HG03520 (cell line): Measurements from ENCODE around the gene GRIN2A.

Experiments
- ATAC-seq: cut with Tn5 transposase; IDR thresholded peaks from one replicate; pipeline ENCODE4 v1.9.1; 2021; ENCODE audit warnings: mild to moderate bottlenecking, moderate library complexity; ENCODE audit not compliant: unreplicated experiment

The GRIN2A gene

DNA sequence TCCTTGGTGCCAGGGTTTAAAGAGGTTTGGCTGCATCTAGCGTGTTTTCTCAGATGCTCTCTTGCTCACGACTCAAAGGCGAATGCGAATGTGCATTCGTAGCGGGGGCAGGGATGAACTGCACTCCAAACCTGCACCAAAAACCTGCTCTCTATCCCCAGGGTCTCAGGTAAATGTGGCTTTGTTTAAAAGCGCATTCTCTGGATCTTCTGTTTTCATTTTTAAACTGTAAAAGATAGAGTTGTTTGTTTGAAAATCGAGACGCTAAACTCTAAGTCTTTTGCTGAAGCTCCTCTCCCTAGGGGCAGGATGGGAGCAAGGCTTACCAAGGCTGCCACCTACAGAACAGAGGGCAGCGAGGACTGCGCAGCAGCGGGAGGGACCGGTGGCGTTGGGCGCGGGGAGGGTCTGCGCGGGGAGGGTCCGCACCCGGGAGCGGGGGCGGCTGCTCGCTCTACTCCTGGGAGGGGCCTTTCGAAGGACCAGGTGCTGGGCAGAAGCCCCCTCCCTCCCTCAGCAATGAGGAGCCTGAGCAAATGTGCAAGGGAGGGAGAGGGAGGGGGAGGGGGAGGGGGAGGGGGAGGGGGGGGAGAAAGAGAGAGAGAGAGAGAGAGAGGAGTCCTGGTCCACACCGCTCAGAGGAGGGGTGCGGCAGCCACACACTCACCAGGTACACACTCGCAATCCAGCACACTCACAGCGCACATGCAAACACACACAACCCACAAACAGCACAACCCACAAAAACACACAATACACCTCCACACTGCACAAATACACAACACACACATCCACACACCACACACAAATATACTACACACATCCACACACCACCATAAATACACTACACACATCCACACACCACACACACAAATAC is 142.8 kb downstream of the GRIN2A start:
- no peak for ATAC-seq

DNA sequence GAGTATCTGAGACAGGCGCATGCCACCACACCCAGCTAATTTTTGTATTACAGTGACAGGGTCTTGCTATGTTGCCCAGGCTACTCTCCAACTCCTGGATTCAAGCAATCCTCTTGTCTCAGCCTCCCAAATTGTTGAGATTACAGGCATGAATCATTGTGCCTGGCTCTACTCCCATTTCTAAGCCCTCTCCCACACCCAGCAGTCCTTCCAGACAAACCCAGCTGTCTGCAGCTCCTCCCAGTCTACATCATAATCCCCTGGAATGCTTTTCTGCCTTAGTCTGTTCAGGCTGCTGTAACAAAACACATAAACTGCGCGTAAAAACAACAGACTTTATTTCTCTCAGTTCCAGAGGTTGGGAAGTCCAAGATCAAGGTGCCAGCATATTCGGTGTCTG is 144.5 kb downstream of the GRIN2A start:
- no peak for ATAC-seq

DNA sequence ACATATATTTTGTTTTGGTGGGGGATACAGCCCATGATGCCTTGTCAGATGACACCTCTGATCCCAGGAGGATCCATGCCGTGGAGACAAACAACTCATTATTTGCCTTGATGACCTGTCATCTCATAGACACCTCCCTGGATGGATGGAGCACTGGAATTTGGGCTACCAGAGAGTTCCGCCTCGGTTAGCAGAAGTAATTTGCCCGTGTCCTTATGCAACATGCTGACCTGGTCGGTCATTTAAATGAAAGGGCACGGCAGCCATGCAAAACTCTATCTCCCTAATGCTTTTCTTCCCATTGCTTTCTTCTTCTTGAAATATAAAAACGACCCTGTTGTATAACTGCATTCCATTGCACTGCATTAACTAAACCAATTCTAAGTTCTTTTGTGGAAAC is 145.3 kb downstream of the GRIN2A start:
- ATAC-seq, result no peak

DNA sequence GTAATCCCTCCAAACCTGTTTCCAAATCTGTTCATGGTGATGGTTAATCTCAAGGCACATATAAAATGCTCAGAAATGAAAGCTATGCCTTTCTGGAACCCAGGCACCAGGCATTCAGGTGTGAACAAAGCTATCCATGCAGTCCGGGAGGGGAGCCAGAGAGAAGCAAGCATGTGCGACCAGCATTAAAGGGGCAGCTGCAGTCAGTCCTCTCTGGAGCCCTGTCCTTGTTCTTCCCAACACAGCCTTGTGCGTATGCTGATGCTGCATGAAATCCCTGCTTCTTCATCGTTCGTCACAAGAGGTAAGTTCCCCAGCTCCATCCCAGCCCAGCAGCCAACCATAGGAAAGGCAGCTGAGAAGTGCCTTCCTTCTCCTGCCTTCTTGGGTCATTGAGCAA is 148.7 kb downstream of the GRIN2A start:
- ATAC-seq, result no peak

DNA sequence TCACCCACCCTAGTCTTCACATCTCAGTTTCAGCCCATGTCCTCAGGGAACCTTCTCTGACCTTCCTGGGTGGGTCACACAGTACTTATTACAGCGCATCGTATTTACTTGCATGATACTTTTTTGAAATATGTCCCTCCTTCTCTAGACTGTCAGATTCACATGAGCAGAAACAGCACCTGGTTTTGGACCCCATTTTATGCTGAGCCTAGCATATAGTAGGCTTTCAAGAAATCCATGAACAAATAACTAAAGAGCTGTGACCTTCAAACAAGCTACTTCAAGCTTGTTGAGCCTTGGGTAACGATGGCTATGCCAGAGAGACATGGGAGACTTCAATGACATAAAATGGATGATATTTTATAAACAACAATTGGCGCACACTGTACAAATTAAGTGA is 150.3 kb downstream of the GRIN2A start:
- ATAC-seq, result no peak

DNA sequence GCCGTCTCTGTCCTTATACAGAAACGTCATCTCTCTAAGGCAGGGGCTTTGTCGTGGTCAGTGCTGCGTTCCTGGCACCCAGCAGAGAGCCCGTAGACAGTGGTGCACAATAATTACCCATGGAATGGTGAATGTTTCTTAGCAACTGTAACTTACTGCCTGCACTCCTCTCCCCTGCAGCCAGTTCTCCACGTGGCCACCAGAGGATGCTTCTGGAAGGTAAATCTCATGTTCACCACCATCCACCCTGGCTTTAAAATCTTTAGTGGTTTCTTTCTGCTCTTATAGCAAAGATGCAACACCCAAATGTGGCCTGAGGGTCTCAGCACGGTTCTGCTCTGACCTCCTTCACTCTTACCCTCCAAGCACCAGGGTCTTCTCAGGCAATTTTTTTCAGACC is 150.8 kb downstream of the GRIN2A start:
- no peak for ATAC-seq

DNA sequence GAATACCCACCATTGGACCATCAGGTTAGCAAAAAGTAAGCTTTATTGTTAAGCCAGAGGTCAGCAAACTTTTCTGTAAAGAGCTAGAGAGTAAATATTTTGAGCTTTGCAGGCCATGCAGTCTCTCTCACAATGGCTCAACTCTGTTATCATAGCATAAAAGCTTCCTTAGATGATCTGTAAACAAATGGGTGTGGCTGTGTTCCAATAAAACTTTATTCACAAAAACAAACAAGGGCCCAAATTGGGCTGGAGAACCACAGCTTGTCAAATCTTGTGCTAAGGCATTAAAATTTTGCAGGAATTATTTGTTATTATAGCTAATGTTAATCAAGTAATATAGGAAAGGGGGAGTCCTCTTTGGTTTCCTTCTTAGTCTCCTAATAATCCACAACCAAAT is 153.6 kb downstream of the GRIN2A start:
- ATAC-seq, result no peak

DNA sequence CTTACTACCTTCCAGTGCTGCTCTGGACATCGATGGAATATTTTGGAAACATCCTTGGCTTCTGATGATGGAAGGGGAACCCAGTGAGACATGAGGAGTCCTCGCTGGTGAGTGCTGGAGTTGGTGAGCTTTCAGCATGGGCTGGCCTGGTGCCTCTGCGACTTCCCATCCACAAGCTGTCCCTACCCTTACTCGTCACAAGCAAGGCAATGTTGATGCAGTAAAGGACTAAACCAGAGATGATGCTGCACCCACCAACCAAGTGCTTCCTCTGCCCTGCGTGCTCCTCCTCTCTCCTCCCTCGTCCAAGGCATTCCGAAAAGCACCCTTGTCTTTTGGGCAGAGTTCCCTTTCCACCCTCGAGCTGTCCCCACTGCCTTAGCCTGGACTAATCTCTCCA is 154.7 kb downstream of the GRIN2A start:
- ATAC-seq, result no peak

DNA sequence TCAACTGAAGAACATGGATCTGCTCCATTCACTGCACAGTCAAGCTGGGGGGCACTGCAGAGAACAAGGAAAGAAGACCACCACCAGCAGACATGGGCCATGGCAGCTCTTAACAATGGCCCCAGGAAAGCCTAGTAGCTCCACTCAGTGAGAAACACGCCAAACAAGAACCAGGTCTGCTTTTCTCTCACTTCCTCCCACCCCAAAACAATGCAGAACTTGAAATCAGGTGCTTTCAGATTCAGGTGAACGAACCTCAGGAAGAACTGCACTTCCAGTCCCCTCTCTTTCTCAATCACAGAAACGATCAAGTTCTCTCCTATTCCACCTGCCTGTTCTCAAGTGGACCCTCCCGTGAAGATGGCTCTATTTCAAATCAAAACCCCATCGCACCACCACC is 155.6 kb downstream of the GRIN2A start:
- no peak for ATAC-seq

DNA sequence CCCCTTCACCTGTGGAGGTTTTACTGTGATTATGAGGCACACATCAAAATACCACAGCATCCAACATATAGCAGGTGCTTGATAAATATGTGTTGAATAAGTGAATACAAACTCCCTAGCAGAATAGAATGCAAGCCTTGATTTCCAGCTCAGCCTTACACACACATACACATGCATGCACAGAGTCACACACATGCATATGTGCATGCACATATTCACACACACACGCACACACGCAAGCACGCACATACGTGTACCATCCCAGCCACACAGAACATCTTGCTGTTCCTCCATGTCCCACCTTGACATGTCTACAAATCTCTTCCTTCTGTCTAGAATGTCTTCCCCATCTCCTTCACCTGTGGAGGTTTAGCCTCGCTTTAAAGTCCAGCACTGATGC is 160.1 kb downstream of the GRIN2A start:
- ATAC-seq, result no peak

DNA sequence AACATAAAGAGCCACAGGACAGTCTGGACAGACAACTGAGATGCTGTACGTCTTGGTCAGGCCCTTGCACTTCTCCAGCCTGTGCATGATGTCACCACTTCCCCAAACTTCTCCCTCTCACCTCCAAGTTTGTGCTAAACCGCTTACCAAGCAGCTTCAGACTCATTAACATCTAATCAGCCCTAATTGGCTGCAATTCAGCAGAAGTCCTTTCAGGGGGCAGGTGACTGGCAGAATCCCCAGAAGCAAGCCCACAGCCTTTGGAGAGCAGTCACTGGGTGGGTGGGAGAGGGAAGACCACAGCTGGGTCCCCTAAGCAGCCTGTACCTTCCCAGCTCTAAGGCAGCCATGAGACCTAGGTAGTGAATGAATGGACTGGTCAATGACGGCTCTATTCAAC is 161.4 kb downstream of the GRIN2A start:
- no peak for ATAC-seq

DNA sequence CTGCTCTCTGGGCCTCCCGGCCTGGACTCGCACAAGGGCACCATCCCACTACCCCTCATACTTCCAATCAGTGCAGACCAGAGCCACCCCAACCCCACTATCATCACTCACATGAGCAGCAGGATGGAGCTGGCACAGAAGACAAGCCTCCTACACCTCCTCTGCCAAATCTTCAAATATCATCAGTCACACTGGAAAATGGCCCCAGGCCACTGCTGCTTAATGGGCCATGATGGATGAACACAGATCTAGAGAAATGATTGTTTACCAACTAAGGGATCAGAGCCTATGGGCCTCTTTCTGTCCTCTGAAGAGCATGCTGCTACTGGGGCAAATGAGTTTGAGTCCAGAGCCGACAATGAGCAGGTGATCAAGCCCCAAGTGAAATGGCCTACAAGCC is 165.5 kb downstream of the GRIN2A start:
- ATAC-seq, result no peak

DNA sequence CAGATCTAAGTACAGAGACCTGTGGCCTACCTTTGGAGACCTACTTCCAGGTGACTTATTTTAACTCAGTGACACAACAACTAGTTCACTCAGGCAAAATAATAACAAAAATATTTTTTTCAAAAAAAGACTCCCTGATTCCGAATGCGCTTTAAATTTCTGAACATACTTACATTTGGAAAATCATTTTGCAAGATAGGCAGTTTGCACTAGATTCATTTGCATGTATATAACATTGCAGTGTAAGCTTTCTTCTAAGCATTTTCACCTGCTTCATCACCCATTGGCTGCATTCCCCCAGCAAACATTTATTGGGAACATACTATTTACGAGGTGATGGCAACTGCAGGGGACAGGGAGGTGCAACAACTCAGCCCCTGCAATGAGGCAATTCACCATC is 166.8 kb downstream of the GRIN2A start:
- ATAC-seq, result no peak

DNA sequence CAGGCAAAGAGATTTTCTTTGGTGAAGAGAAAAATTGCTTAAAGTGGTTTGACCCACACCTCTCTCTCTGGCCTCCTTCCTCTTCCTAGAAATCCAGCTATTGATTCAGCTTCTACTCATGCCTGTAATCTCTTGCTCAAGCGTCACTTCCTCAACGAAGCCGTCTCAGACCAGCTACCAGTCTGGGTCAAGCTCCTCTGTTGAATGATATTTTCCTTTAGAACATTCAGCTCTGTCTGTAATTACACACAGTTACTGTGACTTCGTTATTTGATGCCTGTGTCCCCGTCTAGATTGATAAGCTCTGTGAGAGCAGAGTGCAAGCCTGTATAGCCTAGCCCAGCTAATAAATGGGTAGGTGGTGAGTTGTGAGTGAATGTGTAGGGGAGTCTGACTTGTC is 168.5 kb downstream of the GRIN2A start:
- ATAC-seq, result no peak

DNA sequence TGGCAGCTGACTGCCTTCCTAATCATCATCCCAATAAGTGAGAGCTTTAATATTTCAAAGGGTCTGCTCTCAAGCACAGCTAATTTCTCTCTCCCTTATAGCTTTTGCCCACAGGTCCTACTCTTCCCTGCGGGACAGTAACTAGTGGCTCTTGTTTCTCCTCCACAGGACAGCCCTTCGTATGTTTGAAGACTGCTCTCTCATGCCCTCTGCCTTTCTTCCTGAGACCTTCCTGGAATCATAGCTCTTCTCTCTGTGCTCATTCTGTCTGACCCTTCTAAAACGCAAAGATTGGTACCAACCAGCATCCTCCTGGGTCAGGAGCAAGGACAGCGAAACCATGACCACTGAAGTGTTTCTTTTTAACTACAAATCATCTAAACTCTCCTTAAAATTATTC is 168.9 kb downstream of the GRIN2A start:
- no peak for ATAC-seq

DNA sequence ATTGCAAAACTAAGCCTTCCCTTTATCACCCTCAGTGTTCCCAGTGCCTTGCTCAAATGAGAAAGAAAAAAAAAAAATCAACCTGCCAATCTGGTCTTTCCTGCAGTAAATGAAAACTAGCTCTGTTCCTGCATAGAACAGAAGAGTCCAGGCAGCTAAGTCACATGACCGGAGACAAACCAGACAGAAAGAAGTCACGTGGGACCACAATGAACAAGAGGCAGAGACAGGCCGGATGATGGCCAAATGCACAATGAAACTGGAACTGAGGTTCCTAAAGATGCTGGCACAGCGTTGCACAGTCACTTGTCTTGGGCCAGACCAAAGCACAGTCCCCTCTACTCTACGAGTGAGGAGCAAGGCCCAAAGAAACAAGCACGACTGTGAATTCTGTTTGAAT is 172.5 kb downstream of the GRIN2A start:
- ATAC-seq, result no peak

DNA sequence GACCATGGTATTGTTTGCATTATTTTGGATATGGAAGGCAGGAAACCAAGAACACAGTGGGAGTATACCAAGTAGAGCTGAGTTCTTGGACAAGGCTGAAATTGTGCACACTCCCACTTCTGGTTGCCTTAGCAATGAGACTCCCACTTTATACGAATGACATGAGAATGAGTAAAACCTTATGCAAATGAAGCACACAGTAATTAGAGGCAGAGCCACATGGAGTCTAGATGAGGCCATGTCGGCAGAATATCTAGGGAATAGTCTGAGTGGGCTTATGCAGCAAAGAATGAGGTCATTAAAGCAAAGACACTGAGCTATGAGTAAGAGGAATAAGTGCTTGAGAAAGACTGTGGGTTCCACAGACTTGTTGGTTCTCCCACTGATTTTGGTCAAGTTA is 178.7 kb downstream of the GRIN2A start:
- no peak for ATAC-seq

DNA sequence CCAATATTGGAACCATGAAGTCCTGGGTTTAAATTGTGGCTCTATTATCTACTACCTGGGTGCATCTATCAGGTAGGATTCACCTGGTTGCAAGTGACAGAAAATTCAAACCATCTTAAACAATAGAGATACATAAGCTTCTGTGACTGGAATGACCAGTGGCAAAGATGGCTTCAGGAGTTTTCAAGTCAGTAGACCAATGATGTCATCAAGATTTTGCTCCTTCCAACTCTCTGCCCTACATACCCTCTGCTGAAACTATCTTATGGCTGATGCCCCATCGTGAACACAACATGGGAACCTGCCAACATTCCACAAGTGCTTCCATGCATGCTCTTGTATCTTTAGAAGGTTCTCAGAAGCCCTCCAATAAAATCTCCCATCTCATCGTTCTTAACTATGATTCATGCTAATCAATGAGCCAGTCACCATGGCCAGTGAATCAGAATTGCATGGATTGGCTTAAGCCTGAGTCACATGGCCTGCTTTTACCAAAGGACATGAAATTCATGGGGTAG is 180.9 kb downstream of the GRIN2A start:
- ATAC-seq, result no peak

DNA sequence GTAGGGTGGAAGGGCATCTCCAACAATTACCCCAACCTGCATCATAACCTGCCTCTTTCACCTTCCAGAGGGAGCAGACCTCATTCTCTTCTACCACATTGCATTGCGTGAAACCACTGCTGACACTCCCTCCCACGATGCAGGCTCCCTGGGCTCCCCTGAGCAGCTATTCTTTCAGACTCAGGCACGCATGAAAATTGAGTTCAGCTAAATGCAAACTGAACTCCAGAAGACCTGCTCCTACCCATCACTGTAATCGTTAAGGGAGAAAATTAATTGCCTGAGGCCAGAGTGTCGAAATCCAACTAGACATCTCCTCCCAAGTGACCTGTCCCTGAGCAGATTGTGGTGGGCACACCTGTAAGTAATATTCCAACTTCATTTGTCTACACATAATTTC is 186.0 kb downstream of the GRIN2A start:
- no peak for ATAC-seq

DNA sequence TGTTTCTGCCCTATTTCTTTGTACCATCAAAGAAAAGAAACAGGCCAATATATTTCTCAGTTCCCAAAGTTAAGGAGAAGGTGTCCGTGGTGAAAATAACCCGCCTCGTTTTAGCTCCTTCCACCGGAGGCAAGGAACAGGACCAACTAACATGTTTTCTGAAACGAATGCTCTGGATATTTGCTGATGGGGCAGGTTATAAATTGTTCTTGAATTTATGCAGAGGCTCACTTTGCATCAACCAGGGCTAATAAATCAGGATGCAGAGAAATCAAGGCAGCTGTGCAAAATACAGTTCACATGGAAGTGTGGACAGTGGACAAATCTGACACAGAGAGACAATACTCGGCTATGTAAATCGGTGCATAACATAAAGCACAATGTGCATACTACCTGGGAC is 189.8 kb downstream of the GRIN2A start:
- ATAC-seq, result no peak

DNA sequence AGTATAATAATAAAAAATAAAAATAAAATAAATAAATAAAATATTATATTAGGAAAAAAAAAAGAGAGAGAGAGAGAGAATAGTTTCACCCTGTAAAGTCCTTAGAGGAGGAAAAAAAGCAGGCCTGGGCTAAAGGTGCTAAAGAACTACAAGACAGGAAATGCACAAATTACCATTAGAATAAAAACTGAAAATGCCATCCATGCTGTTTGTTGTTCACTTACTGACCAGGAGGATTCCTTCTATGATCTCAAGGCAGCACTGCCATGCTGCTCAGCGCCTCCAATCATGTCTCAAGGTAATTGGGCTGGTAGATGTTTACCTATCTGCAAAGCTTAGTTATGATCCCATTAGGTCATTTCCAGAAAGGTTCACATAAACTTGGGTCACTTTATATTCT is 201.2 kb downstream of the GRIN2A start:
- ATAC-seq, result no peak

DNA sequence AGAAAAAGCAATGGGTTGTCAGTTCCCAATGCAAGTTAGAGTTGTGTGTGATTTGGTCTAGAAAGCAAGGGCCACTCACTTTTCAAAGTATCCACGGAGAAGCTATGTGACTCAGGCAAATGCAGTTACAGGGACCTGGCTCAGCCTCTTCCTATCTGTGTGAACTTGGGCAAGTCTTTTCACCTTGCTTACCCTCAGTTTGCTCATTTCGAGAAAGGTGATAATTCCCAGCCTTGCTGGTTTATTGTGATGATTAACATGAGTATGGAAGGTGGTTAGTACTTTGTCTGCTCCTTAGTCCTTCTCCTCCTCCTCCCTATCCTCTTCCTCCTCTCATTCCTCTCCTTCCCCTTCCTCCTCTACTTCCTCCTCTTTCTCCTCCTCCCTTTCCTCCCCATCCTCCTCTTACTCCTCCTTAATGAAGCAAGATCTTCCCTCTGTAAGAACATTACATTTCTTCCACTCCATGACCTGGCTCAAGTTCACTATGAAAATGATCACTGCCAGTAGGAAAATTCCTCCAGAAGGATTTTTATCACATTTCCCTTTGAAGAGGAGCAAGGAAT is 204.0 kb downstream of the GRIN2A start:
- no peak for ATAC-seq
